Measurements from ENCODE around the gene PDZD7.
"Not testable (repeated sequence)": the region's sequence is repeated elsewhere in the genome, so short reads cannot be mapped to it uniquely, and the experiment has no call there.

PDZD7 gene

DNA sequence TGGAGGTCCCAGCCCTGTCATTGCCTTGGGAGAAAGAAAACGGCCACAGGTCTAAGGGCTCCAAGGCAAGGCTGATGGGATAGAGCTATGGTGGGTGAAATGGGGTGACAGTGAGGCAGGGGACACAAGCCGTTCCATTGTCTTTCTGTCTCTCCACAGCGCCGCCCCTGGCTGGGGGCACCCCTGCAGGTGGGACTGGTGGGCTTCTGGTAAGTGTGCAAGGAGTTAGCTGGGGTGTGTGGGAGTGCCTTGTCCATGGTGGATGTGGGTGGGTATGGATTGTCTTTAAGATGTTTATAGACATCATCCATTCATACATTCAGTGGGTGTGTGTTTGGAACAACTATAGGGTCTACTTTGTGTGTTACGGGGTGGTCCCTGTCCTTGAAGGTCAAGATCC is 7.6 kb upstream of the PDZD7 start:
- DNase-seq, result no peak

DNA sequence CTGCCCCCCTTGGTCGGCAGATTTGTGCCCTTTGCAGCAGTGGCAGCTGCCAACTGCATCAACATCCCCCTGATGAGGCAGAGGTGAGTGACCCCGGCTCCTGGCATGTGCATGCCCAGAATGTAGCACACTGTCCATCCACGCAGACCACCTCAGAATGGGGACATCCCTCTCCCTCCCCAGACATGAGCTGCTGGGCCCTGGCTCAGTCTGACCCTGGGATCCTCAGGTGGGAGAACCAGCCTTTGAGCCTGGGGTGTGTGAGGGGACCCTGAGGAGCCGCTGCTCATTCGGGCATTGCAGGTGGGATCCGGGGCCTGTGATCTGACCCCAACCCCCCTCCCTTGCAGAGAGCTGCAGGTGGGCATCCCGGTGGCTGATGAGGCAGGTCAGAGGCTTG is 5.8 kb upstream of the PDZD7 start:
- DNase-seq, result no peak

- DNase-seq, result no peak
These were observed 5.2 kb upstream of the PDZD7 start for GRCh38 chr10:101035916-101036702.

DNA sequence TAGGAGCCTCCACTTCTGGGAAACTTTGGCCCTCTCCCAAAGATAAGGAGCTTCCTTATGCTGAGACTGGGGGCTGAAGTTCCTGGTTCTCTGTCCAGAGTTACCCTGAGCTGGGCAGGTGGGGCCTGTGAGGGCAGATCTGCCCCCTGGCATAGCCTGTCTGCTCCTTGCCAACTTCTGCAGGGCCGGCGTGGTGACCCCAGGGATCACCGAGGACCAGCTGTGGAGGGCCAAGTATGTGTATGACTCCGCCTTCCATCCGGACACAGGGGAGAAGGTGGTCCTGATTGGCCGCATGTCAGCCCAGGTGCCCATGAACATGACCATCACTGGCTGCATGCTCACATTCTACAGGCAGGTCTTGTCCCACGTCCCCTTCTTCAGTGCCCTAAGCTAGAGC is 4.4 kb upstream of the PDZD7 start:
- no peak for DNase-seq

DNA sequence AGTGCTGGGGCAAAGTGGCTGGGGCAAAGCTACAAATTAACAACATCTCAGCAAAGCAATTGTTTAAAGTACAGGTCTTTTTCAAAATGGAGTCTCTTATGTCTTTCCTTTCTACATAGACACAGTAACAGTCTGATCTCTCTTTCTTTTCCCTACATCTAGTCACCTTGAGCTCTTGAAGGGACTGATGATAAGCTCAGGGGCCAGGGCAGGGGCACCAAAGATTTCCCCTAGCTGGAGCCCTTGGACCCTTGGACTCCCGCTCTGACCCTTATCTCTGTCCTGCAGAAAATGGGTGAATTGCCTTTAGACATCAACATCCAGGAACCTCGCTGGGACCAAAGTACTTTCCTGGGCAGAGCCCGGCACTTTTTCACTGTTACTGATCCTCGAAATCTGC is 3.5 kb upstream of the PDZD7 start:
- DNase-seq, result not testable (repeated sequence)

GRCh38 chr10:101033276-101033675 is 2.3 kb upstream of the PDZD7 start:
- no peak for DNase-seq

DNA sequence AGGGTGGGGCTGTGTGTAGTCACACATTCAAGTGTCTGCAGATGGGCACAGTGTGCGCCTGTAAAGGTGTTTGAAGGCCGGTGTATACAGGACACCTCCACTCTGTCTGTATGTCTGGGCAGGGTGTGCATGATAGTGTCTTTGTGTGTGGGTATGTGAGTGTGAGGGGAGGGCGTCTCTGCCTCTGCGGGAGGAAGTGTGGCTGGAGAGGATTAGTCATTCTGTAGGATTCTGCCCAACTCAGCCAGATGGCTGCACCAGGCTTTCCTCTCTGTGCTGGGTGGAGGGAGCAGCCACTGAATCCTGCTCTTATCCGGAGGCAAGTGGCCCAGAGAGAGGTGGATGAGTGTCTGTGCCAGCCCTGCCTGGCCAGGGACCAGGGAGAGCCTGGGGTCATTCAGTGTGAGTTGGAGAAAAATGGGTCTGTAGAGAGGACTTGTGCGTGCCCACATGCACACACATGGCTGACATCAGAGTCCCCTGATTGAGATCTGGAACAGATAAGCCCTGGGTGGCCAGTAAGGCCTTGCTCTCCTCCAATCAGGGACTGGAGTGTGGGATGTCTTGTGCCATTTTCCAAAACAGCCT is 1.8 kb upstream of the PDZD7 start:
- DNase-seq, result peak; percentile 76

- peak; percentile 80 for DNase-seq
These were observed 1.1 kb upstream of the PDZD7 start for GRCh38 chr10:101031796-101032636.

GRCh38 chr10:101030496-101031127 is 317 bp downstream of the PDZD7 start:
- DNase-seq, result no peak

DNA sequence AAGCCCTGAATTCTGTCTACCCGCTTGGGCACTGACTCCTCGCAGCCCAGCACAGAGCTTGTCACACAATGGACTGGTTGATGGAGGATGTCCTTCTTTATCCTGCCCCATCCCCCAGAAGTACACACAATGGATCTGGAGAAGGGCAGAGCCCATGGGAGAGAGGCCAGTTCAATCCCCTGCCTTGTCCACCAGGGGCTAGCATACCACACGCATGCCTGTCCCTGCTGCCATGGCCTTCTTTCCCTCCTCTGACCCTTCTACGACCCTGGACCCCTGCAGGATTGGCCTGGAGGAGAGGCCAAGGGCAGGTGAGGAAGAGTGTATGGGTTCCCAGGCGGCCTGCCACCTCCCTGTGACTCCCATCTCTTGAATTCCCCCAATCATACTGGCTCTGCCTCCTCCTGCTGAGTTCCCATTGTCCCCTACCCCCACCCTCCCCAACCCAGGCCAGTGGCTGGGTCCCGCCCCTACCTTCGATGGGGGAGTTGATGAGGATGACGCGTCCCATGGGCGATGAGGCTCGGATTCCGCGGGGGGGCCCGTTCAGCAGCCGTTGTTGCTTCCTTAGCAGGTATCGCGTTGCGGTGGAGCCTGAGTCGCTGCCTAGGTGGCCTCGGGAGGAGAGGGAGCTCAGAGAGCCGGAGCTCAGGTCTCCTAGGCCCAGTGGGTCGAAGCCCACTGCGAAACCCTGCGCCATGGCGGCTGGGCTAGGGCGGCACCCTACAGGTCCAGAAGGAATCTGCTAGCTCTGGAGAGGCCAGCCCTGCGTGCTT is 1.2 kb downstream of the PDZD7 start:
- no peak for DNase-seq

DNA sequence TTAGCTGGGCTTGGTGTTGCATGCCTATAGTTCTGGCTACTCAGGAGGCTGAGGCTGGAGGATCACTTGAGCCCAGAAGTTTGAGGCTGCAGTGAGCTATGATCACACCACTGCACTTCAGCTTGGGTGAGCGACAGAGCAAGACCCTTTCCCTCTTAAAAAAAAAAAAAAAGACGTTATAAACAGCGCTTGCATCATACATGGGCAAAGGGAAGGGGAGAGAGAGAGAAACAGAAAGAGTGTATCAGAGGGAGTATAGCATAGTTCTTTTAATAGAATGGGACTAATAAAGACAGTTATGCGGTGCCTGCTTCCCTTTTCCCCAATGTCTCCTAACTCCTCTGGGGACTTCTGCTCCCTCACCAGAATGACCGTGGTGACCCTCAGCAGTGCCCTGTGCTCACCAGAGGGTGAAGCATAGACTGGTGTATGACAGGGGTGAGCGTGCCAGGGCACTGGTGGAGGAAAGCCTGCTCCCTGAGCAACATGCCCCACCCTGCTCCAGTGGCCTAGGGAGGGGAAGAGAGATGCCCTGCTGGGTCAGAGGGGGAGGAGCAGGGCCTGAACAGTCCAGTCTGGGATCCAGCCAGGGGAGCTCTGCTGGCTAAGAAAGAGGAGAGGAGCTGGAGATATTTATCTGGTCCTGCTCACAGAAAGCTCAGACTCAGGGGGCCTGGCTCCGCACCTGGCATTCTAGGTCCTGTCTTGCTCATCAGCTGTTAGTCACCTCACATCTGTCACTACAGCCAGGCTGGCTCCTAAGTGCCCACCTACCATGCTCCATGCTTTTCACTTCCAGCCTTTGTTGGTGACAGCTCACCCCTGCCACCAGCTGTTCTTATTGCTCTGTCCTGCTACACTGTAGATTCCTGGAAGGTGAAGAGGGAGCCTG is 2.2 kb downstream of the PDZD7 start:
- no peak for DNase-seq

DNA sequence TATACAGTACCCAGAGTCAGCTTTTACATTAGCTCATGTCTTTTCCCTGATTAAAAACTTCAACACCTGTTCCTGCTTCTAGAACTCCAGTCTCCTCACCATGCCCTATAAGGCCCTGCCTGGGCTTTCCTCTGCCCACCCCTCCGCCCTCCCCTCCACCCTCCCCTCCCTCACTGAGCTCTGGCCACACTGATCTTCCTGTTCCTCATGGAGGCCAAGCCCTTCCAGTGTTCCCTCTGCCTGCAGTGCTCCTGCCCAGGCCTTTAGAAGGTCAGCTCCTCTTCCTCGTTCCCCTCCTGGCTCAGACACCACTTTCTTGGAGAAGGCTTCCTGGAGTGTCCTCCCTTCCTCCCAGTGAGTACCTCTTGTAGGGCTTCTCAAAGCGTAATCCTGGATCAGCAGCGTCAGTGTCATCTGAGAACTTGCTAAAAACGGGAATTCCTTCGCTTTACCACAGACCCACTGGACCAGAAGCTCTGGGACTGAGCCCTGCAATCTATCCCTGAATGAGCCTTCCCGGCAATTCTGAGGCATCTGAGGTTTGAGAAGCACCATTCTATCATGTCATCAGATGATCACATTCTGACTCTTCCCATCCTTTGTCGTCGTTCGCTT is 3.7 kb downstream of the PDZD7 start:
- DNase-seq, result no peak

DNA sequence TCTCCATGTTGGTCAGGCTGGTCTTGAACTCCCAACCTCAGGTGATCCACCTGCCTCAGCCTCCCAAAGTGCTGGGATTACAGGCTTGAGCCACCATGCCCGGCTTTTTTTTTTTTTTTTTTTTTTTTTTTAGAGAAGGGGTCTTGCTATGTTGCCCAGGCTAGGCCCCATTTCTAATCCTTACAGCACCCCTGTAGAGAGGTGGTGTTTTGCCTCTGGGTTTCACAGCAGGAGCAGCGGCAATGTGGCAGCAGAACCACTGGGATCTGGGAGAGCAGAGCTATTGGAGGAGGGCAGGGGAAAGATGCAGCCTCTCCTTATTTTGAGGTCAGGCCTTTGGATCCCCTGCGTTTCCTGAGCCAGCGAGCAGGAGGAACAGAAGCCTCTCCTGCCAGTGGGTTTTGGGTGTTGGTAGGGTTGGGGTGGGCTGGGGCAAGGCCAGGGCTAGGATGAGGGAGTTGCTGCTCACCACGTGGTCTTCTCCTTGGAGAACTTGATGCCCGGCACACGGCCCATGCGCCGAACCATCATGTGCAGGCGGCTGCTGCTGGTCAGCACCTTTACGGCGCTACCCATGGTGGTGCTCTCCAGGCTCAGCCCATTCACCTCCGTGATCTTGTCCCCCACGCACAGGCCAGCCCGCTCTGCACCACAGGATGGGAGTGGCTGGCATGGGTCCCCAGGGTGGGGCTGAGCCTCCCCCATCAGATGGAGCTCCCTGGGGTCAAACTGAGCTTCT is 7.8 kb downstream of the PDZD7 start:
- DNase-seq, result no peak

GRCh38 chr10:101021692-101022251 is 9.2 kb downstream of the PDZD7 start:
- DNase-seq, result no peak

- DNase-seq, result no peak
These were observed 9.7 kb downstream of the PDZD7 start for GRCh38 chr10:101021239-101021638.

DNA sequence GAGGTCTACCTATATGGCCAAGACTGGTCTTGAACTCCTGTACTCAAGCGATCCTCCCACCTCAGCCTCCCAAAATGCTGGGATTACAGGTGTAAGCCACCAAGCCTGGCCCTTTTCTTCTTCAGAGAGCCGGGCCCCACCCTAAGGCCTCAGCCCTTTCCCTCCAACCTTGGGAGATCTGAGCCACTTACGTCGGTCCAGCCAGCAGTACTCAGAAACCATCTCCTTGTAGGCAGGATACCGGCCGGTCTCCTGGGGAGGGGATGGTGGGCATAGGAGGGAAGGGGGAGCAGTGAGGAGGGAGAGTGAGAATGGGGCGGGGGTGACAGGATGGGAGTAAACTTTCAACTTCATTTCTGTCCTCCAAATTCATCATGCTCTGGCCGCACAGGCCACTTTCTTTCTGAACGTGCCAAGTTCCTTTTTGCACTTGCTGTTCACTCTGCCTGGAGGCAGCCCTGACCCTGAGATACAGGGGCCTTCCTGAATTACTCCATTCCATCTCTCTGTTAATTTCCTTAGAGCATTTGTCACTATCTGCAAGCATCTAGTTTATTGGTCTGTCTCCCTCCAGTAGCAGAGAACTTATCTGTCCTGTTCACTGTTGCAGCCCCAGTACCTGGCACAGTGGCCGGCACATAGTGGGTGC is 10.4 kb downstream of the PDZD7 start:
- no peak for DNase-seq

GRCh38 chr10:101019440-101019703 is 11.6 kb downstream of the PDZD7 start:
- no peak for DNase-seq

DNA sequence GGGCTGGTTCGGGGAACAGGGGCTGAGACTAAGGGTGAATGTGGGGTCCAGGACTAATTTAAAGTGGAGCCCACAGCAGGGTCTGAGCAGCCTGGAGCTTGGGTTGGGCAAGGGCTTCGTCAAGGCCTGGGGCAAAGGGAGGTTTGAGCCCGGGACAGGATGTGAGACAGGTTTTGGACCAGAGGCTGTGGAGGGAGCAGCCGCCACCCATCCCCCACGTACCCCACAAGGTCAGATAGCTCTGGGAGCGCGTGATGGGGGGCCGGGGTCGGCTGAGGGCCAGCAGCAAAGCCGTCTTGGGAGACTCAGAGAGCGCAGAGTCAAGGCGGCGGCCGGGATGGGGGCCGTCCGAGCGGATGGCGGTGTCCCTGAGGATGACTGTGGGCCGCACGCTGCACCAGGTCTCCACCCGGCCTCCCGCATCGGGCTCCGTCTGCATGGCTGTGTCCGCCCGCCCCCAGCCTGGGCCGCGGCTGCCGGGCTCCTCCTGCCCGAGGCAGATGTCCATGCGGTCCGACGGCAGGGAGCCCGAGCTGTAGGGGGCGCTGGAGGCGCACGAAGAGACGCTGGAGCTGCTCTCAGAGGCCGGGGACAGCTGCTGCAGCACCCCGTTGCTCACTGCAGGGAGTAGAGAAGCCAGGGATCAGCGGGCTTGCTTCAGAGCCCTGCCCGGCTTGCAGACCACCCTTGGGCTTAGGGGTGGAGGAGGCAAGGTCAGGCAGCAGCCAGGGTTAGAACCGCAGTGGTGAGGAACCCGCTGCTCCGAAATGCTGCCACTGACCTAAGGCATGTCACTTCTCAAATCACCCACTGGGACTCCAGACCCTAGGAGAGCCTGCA is 12.1 kb downstream of the PDZD7 start:
- peak; percentile 90 for DNase-seq

DNA sequence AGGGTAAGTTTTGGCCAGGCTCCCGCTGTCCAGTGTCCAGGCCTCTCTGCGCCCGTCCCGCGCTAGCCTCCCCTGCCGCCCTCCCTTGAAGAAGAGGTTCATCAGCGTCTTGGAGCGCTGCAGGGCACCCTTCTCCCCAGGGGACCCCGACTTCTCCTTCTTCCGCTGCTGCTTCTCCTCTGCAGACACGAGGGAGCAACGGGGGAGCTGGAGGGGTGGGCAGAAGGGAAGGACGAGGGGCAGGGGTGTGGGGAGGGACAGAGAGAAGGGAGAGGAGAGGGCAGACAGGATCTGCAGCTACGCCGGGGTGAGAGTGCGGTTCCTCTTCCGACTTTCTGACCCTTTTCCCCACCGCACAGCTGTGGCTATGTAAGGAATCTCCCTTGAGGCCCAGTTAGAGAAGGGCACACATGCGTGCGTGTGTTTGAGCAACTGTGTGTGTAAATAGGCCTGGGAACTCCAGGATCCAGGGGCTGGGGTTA is 12.8 kb downstream of the PDZD7 start:
- no peak for DNase-seq

Data from stimulated activated CD4-positive, alpha-beta T cell treated with anti-CD3 and anti-CD28 coated beads, Interleukin-15, amount 100 ng/mL, for 24 hours (primary cell).